HG03280 (cell line): ENCODE measurements around the gene ATG4A.
A peak's percentile ranks its signal among the peaks of the same experiment; 100 is the strongest.

Source experiments
- ATAC-seq: cut with Tn5 transposase; IDR thresholded peaks from one replicate; pipeline ENCODE4 v1.9.1; 2021; ENCODE audit warnings: mild to moderate bottlenecking, moderate library complexity; ENCODE audit not compliant: unreplicated experiment

ATG4A gene

GRCh38 chrX:108122748-108123147, 31.2 kb downstream of the ATG4A start:
- ATAC-seq, result no peak

GRCh38 chrX:108123591-108124366, 32.2 kb downstream of the ATG4A start:
- no peak for ATAC-seq

- ATAC-seq, result no peak
Measured at GRCh38 chrX:108126661-108127060, 35.1 kb downstream of the ATG4A start.

DNA sequence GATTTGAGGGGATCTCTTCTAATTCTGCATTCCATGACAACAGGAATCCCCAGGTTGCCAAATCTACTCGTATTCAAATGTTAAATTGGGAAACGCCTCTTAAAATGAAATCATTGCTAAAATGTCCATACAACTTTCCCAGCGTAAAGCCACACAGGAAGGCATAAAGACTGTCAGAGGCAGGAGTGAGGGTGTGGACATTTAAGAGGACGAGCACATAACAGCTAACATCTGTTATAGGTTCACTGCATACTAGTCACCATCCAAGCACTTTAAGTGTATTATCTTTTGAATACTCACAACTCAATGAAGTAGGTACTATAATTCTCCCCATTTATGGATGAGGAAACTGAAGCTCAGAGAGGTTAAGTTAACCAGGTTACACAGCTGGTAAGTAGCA, 35.6 kb downstream of the ATG4A start:
- no peak for ATAC-seq

GRCh38 chrX:108130889-108131288, 39.3 kb downstream of the ATG4A start:
- ATAC-seq, result no peak

DNA sequence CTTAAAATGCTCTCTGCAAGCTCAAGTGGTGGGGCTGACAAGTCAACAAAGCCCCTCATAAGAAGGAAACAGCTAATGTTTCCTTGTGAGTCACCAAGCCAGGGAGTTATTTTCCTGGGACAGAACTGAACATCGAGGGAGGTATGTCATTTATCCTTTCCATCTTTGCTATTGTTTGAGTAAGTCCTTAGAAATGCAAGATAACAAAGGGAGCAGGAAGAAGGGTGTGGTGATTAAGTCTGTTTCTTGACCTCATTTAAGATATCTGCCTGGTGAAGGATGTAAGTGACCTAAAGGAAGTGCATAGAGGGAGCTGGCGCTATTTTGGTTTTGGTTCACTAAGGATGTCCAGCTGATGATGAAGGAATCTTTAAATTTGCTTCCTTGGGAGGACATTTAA, 39.9 kb downstream of the ATG4A start:
- no peak for ATAC-seq

DNA sequence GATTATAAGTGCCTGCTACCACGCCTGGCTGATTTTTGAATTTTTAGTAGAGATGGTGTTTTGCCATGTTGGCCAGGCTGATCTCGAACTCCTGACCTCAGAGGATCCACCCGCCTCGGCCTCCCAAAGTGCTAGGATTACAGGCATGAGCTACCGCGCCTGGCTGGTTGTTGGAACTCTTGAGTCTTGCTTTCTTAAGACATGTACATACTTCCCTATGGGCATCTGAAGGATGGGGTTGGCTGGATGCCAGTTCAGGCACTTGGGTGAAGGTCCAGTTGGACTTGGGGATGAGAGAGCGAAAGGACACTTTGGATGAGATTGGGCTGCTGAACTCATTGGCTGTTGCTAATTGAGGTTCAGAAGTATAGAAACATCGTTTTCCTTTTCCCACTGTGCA, 40.5 kb downstream of the ATG4A start:
- no peak for ATAC-seq

- ATAC-seq, result no peak
Measured at GRCh38 chrX:108132876-108133275, 41.3 kb downstream of the ATG4A start.

DNA sequence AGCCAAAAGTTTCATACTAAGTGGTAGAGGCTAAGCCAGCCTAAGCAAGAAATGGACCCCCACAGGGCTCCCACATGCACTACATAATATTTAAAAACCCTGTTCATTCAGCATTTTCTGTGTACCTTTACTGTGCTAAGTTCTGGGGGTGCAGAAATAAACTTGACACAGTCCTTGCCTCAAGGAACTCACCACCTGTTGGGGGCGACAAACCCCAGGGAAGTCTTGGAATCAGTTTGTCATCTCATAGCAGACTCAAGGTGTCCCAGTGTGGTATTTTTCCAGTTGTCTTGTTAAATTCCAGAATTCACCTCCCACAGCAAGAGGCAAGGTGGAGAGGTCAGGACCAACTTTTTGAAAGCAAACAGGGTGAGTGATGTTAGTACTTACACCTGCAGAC, 43.1 kb downstream of the ATG4A start:
- ATAC-seq, result no peak

GRCh38 chrX:108138814-108139702, 47.5 kb downstream of the ATG4A start:
- ATAC-seq, result no peak

DNA sequence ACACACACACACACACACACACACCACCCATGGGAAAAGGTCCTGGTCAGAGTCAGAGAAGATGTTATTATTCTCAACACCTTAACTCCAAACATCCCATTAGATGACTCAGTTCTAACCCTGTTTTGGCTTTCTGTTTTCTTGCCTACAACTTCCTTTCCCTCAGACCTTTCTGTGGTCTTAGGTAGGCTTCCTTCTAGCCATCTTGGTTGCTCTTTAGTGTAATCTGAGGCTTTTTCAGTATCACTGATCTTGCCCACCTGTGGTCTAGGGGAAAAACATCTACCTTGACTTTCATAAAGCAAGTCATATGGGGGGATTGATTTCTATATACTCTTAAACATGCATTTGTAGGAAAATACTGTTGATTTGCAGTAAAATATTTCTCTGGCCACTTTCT, 56.9 kb downstream of the ATG4A start:
- peak; percentile 77 for ATAC-seq

- ATAC-seq, result no peak
Measured at GRCh38 chrX:108156082-108156481, 64.5 kb downstream of the ATG4A start.

DNA sequence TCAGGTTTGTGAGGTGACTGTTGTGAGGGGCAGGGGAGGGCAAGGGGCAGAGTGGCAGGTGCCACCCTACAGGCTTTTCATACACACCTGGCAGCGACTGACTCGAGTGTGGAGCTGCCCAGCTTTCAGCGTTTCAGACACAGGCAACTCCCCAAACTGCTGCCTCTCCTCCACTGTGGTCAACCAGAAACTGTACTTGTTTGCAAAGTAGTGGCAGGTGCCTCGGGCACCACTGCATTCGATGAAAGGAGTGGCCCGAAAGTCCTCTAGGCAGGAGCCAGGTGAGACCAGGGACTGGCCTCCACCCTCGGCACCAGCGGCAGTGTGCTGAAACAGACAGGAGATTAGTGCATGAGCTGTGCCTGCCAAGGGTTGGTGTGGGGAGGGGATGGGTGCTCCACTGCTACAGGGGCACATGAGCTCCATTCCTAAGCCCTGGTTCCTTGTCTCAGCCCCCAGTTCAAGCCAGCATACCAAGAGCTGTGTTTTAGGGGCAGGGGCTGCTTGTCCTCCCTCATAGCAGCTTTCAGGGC, 65.4 kb downstream of the ATG4A start:
- ATAC-seq, result no peak

GRCh38 chrX:108157628-108158027, 66.0 kb downstream of the ATG4A start:
- ATAC-seq, result no peak

DNA sequence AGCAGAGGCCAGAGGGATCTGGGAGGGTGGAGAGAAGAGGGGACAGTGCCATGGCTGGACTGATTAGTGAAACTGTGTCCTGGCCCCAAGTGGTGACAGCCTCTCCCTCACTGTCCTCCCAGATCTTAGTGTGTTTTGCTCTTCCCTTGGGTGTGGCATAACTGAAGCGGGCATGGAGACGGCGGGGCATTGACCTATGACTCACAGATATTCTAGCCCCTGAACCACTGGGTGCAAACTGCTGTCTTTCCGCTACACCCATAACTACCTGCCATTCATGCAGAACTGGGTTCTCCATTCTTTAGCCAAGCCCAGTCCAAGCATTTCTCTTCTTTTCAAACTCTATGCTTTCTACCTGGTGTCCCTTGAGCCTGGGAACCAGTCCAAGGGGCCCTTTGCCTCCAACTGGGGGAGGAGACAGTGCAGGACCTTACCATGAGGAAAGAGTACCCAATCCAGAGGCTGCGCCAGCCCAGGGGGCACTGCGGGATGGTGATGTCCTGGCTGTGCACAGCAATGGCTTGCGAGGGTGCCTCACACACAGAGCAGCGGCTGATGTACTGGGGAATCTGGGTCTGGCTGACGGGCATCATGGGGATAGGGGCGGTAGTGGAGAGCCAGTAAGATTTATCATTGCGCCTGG, 67.6 kb downstream of the ATG4A start:
- no peak for ATAC-seq

- no peak for ATAC-seq
Measured at GRCh38 chrX:108160309-108160708, 68.7 kb downstream of the ATG4A start.

GRCh38 chrX:108162265-108162664, 70.7 kb downstream of the ATG4A start:
- no peak for ATAC-seq

- no peak for ATAC-seq
Measured at GRCh38 chrX:108163333-108164082, 71.9 kb downstream of the ATG4A start.

DNA sequence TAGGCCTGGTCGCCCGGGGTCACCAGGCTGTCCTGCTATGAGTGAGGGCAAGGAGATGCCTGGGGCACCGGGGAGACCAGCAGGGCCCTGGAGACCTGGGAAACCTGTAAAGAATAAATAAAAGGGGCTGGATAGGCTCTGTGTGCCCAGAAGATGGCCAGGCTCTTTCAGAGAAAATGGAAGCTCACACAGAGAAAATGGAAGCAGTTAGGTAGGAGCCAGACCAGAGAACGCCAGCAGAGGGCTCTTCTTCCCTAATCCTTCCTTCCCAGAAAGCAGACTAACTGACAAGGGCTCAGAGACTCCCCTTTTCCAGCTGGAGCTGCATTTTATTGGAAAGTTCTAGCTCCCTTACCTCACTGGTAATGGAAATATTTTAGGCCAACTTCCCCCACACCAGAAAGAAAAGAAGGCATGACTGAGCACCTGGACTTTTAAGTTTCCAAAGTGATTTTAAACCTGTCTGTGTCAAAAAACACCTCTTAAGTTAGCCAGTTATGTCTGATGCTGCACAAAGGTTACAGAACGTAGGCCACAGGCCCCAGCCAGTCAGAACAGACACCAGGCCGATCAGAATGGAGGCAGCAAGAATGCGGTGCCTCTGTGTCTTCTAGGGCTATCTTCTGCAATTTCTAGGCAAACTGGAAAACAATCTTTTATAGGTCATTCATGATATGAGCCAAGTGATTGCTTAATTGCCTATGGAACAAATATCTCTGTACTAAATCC, 74.0 kb downstream of the ATG4A start:
- ATAC-seq, result no peak
